ENCODE measurements around the gene STAT5A. TPM values are rescaled to one million over a fixed set of nuclear protein-coding genes. Genes with fewer than 3 reads are reported as not detected.

STAT5A gene
- total and polyA plus RNA-seq, 9 of the 15 experiments (the other 6 are each of a cell fraction or from before 2014, with no cell fraction given) = 79.9 to 415 (median 196) TPM

DNA sequence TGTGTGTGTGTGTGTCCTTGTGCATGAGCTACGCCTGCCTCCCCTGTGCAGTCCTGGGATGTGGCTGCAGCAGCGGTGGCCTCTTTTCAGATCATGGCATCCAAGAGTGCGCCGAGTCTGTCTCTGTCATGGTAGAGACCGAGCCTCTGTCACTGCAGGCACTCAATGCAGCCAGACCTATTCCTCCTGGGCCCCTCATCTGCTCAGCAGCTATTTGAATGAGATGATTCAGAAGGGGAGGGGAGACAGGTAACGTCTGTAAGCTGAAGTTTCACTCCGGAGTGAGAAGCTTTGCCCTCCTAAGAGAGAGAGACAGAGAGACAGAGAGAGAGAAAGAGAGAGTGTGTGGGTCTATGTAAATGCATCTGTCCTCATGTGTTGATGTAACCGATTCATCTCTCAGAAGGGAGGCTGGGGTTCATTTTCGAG, 22.5 kb downstream of the STAT5A start (continued):
- TF ChIP-seq RBBP5 (IDR thresholded peaks at IDR 0.05; ENCODE audit: borderline replicate concordance, insufficient read depth, low read length, poor library complexity, severe bottlenecking) (peak; percentile 3), ARID4B (CRISPR knock-in tag; IDR thresholded peaks at IDR 0.05) (0 out of 2 replicates have a peak, but pooled peaks have one; percentile 5), ZNF197 (CRISPR knock-in tag; IDR thresholded peaks at IDR 0.05; ENCODE audit: low read depth) (peak; percentile 29; the same call in 1 of the 2 replicates), L3MBTL2 (IDR thresholded peaks at IDR 0.05) (0 out of 2 replicates have a peak, but pooled peaks have one; percentile 0), ZNF766 (CRISPR knock-in tag; conservative IDR thresholded peaks at IDR 0.05) (peak; percentile 43; the same call in 1 of the 2 replicates), ZNF395 (CRISPR knock-in tag; IDR thresholded peaks at IDR 0.05) (0 out of 2 replicates have a peak, but pooled peaks have one; percentile 18), ASH1L (IDR thresholded peaks at IDR 0.05; ENCODE audit: borderline replicate concordance, low read depth, partially characterized antibody) (no peak), ZNF77 (CRISPR knock-in tag; IDR thresholded peaks at IDR 0.05) (0 out of 2 replicates have a peak, but pooled peaks have one; percentile 17), NR2C2 (CRISPR knock-in tag; IDR thresholded peaks at IDR 0.05) (no peak), NR2C2 (tag; IDR thresholded peaks at IDR 0.05) (peak; percentile 4; the same call in 1 of the 2 replicates), NEUROD1 (IDR thresholded peaks at IDR 0.05; ENCODE audit: borderline replicate concordance, low read depth, low read length, partially characterized antibody) (peak; percentile 14), THRAP3 (IDR thresholded peaks at IDR 0.05; ENCODE audit: borderline replicate concordance) (0 out of 2 replicates have a peak, but pooled peaks have one; percentile 11), PATZ1 (CRISPR knock-in tag; IDR thresholded peaks at IDR 0.05; ENCODE audit: borderline replicate concordance) (no peak), ZKSCAN8 (CRISPR knock-in tag; IDR thresholded peaks at IDR 0.05) (peak; percentile 67), MYC (IDR thresholded peaks at IDR 0.05; ENCODE audit: low read depth, low read length) (no peak), MYC (CRISPR knock-in tag; IDR thresholded peaks at IDR 0.05; ENCODE audit: borderline replicate concordance, low read depth) (no peak), ZSCAN32 (CRISPR knock-in tag; IDR thresholded peaks at IDR 0.05) (no peak)
- TF ChIP-seq, protein P1, sequence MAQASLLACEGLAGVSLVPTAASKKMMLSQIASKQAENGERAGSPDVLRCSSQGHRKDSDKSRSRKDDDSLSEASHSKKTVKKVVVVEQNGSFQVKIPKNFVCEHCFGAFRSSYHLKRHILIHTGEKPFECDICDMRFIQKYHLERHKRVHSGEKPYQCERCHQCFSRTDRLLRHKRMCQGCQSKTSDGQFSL (CRISPR knock-in tag; IDR thresholded peaks at IDR 0.05) = no peak
- TF ChIP-seq, protein P1 (tag; IDR thresholded peaks at IDR 0.05) = peak in 1 of 2 experiments; percentile 45; a peak in 1 of 4 replicates

Data from K562 (cell line).